SH-SY5Y (cell line): ENCODE results near the gene ABHD1.

Experiments
- GATA2 ChIP-seq: IDR thresholded peaks from 2 replicates; pipeline ENCODE4 v1.6.1; 2011; ENCODE audit warnings: mild to moderate bottlenecking, low read depth, low read length
- GATA3 ChIP-seq: IDR thresholded peaks from 2 replicates; pipeline ENCODE4 v1.6.1; 2011; ENCODE audit warnings: low read depth, mild to moderate bottlenecking, low read length, moderate library complexity

The ABHD1 gene

DNA sequence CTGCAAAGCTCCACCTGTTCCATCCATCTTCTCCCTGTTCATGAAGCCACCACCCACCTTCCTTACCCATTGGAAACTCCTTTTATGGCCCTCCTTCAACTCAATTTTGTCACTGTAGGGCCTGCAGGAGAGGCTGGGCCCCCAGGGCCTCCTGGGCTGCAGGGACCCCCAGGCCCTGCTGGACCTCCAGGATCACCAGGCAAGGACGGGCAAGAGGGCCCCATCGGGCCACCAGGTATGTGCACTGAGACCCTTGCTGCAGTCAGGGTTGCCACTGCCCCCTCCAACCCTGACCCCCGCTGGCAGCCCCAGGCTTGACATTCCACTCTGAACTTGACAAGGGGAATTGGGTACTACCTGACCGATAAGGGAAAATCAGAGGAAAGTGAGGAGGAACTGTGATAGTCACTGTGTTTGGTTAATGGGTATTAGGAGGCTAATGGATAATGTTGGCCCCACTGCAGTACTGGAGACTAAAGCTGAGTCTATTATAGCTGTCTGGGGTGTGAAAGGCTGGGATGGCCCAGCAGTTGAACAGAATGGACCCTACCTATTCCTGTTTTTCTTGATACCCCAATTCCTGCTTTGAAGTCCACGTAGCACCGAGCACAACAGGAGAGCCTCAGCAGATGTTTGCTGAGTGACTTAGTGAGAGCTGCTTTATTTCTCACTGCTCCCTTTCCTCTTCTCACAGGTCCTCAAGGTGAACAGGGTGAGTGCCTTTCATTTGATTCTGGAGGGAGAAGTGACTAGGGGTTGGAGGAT lies 39.1 kb upstream of the ABHD1 start:
- TF ChIP-seq GATA3: no peak
- TF ChIP-seq GATA2: no peak

- TF ChIP-seq GATA2 (no peak), GATA3 (no peak)
These were observed 38.4 kb upstream of the ABHD1 start for GRCh38 chr2:27085062-27085672.

GRCh38 chr2:27085673-27086089 lies 37.9 kb upstream of the ABHD1 start:
- TF ChIP-seq GATA3: no peak
- no peak for TF ChIP-seq GATA2

DNA sequence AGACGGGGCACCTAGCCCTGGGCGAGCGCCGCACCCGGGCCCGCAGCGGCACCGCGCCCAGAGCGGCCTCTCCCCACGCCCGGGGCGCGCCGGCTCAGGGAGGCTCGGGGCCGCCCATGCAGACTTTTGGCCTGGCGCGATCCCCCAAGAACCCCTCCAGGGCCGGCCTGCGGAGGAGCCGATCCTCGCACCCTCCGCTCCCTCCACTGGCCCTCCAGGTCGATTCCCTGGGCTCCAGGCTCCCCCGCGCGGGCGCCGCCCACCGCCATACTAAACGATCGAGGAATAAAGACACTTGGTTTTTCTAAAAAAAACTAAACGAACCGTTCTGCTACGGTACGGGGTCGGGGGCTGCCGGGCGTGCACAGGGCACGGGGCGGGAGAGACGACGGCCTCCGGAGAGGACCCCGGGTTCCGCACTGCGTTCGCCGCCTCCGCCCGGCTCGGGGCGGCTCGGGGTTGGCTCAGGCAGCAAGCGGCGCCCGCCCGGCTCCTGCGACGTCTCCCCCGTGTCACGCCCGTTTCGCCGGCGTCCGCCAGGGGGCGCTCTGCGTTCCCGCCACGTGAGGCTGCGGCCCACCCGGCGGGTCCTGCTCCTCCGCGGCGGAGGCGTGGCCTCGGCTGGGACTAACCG lies 37.4 kb upstream of the ABHD1 start:
- TF ChIP-seq GATA3 (no peak), GATA2 (no peak)

GRCh38 chr2:27086724-27087593 lies 36.7 kb upstream of the ABHD1 start, which contains the start of gene KHK:
Gene KHK (plus strand): TSS chr2:27086772. CDS start chr2:27087260, 488 bp downstream.
- TF ChIP-seq GATA3 (no peak), GATA2 (no peak)

DNA sequence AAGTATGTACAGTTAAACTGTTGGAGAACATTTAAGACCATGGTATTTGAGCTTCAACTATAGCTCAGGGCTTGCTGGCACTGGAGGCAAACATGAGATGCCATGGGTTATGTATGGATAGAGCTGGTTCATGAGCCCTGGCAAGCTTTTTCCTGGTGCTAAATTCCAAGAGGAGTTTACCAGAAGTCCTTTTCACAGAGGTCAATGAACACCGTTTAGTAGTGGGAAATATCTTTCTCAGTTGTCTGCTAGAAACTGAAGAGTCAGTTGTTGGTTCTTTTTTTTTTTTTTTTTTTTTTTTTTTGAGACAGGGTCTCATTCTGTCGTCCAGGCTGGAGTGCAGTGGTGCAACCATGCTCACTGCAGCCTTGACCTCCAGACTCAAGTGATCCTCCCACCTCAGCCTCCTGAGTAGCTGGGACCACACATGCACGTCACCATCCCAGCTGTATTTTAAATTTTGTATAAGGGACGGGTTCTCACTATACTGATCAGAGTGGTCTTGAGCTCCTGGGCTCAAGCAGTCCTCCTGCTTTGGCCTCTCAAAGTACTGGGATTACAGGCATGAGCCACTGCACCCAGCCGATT lies 35.7 kb upstream of the ABHD1 start:
- TF ChIP-seq GATA3: no peak
- no peak for TF ChIP-seq GATA2

DNA sequence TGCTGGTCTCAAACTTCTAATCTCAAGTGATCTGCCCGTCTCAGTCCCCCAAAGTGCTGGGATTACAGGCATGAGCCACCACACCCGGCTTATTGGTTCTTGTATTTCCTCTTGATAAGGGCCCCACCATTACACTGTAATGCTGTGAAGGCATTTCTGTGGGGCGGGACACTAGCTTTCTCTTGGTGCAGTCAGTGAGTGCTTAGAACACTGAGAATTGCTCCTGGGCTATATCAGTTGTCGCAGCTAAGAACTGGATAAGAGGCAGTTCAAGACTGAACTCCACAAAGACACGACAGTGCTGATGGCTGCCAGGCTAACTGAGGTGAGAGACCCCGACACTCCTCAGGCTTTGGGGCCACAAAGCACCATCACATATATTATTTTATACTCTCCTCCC lies 35.0 kb upstream of the ABHD1 start:
- TF ChIP-seq GATA2 (no peak), GATA3 (no peak)

GRCh38 chr2:27089111-27089954 lies 34.3 kb upstream of the ABHD1 start:
- TF ChIP-seq GATA3 (no peak), GATA2 (no peak)

DNA sequence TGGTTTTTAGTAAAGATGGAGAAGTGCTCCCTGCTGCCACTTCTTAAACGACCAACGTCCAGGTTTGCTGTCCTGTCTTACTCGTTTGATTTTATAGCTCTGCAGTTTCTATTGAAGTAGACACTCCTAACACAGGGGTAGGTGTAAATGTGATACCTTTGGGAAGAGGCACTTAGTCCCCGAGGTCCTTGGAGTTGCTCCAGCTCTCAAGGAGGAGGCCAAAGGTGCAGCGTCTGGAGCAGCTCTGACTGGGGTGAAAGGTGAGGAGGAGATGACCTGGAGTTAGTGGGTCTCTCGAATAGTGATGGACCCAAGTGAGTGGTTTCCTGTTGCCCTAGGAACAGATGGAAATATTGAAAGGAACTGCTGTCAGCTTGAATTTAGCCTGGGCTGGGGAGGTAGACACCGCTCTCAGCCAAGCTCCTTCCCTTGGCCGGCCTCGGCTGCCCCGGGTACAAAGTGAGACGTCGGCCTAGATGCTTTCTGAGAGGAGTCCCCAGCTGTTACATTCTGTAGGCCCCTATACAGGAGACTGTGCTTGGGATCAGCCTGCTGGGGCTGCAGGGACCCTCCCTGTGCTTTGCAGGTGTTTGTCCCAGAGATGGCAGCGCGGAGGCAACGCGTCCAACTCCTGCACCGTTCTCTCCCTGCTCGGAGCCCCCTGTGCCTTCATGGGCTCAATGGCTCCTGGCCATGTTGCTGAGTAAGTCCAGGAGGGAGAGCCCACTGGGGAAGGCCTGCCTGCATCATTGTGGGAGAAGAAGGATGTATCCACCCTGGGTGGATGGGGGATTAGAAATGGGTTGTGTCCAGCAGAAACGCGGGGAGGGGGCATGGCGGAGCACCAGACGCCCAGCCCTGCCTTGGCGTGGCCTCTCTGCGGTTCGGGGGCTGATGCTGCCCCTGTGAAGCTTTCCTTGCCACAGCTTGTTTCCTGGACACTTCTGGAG lies 31.6 kb upstream of the ABHD1 start:
- TF ChIP-seq GATA2 (no peak), GATA3 (no peak)

GRCh38 chr2:27092696-27093429 lies 30.8 kb upstream of the ABHD1 start:
- TF ChIP-seq GATA3 (no peak), GATA2 (no peak)

- TF ChIP-seq GATA3 (no peak), GATA2 (no peak)
These were observed 29.9 kb upstream of the ABHD1 start for GRCh38 chr2:27093430-27094352.
